ENCODE data around the gene RIN1. TPM values are rescaled to one million over a fixed set of nuclear protein-coding genes. Genes with fewer than 3 reads are reported as not detected.
"Not testable (repeated sequence)": the region's sequence is repeated elsewhere in the genome, so short reads cannot be mapped to it uniquely, and the experiment has no call there.

RIN1 gene
- polyA plus RNA-seq, 4 donors = 5.8 to 9.6 (median 7.2) TPM

GRCh38 chr11:66326261-66327111 is 9.7 kb downstream of the RIN1 start:
- WGBS, 3 donors = 43 to 64% (median 55%) methylated on average over 18 to 21 of the region's 21 CpGs
- FAIRE-seq = no peak
- H3K4me3 ChIP-seq (ENCODE audit: low read depth in 1 of 3, low read length in 3 of 3) = no peak overlapping the region
- DNase-seq = peak in 1 of 2 donors; percentile 29
- H3K36me3 ChIP-seq (ENCODE audit: control insufficient read depth in 3 of 3, insufficient read depth in 2 of 3, low read depth in 1 of 3, low read length in 3 of 3) = peaks cover 0 to 3% (median 0%) of the 10 kb centered on the region in 3 donors
- H3K9me3 ChIP-seq (ENCODE audit: control insufficient read depth in 2 of 2, insufficient read depth in 1 of 2, low read depth in 1 of 2, low read length in 1 of 2) = no peaks in the 10 kb centered on the region
- no peaks in the 10 kb centered on the region for H3K27me3 ChIP-seq (ENCODE audit: control insufficient read depth in 3 of 3, insufficient read depth in 3 of 3, low read length in 3 of 3)
- H3K27ac ChIP-seq (ENCODE audit: low read depth in 1 of 3, low read length in 2 of 3) = peak overlapping the region; percentile 5 to 71 (median 38)
- peaks cover 0 to 15% (median 0%) of the 10 kb centered on the region in 3 donors for H3K4me1 ChIP-seq (ENCODE audit: control insufficient read depth in 3 of 3, insufficient read depth in 2 of 3, low read depth in 1 of 3, low read length in 2 of 3)

GRCh38 chr11:66325263-66325671 is 11.0 kb downstream of the RIN1 start:
- Histone ChIP-seq H3K9me3 (ENCODE audit: control insufficient read depth in 2 of 2, insufficient read depth in 1 of 2, low read depth in 1 of 2, low read length in 1 of 2) (no peaks in the 10 kb centered on the region), H3K27me3 (ENCODE audit: control insufficient read depth in 3 of 3, insufficient read depth in 3 of 3, low read length in 3 of 3) (no peaks in the 10 kb centered on the region), H3K36me3 (ENCODE audit: control insufficient read depth in 3 of 3, insufficient read depth in 2 of 3, low read depth in 1 of 3, low read length in 3 of 3) (no peaks in the 10 kb centered on the region), H3K4me3 (ENCODE audit: low read depth in 1 of 3, low read length in 3 of 3) (no peak overlapping the region), H3K27ac (ENCODE audit: low read depth in 1 of 3, low read length in 2 of 3) (peak overlapping the region in 1 of 3 donors; percentile 36), H3K4me1 (ENCODE audit: control insufficient read depth in 3 of 3, insufficient read depth in 2 of 3, low read depth in 1 of 3, low read length in 2 of 3) (peaks cover 0 to 15% (median 0%) of the 10 kb centered on the region in 3 donors)
- no peak for FAIRE-seq
- DNase-seq = no peak
- WGBS, 3 donors = 78 to 84% (median 82%) methylated on average over 8 of the region's 8 CpGs

DNA sequence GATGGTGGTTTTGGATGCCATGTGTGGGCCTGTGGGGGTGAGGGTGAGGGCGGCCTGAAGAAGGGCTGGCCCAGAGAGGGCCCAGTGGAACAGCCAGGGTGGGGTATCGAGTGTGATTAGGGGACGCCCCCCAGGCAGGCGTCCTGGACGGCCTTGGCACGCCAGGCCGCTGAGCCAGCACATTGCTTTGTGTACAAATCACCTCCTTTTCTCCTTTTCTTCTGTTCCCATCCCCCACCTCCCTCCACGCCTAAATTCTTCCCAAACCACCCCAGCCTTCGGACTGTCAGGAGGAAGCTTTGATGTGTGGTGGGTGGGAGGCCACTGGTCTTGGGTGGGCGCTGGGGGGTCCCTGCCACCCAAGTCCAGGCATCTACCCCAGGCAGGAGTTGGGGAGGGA is 11.6 kb downstream of the RIN1 start:
- FAIRE-seq = no peak
- H3K4me3 ChIP-seq (ENCODE audit: low read depth in 1 of 3, low read length in 3 of 3) = no peak overlapping the region
- H3K36me3 ChIP-seq (ENCODE audit: control insufficient read depth in 3 of 3, insufficient read depth in 2 of 3, low read depth in 1 of 3, low read length in 3 of 3) = no peaks in the 10 kb centered on the region
- H3K4me1 ChIP-seq (ENCODE audit: control insufficient read depth in 3 of 3, insufficient read depth in 2 of 3, low read depth in 1 of 3, low read length in 2 of 3) = peaks cover 0 to 15% (median 0%) of the 10 kb centered on the region in 3 donors
- no peaks in the 10 kb centered on the region for H3K27me3 ChIP-seq (ENCODE audit: control insufficient read depth in 3 of 3, insufficient read depth in 3 of 3, low read length in 3 of 3)
- DNase-seq = no peak
- WGBS, 3 donors = 71 to 81% (median 75%) methylated on average over 9 to 10 of the region's 10 CpGs
- no peak overlapping the region for H3K27ac ChIP-seq (ENCODE audit: low read depth in 1 of 3, low read length in 2 of 3)
- H3K9me3 ChIP-seq (ENCODE audit: control insufficient read depth in 2 of 2, insufficient read depth in 1 of 2, low read depth in 1 of 2, low read length in 1 of 2) = peaks cover 0 to under 1% of the 10 kb centered on the region in 2 donors

- 96 to 100% (median 100%) methylated on average over 1 of the region's 1 CpG for WGBS, 3 donors
- Histone ChIP-seq H3K4me1 (ENCODE audit: control insufficient read depth in 3 of 3, insufficient read depth in 2 of 3, low read depth in 1 of 3, low read length in 2 of 3) (peaks cover 0 to 20% (median 0%) of the 10 kb centered on the region in 3 donors), H3K9me3 (ENCODE audit: control insufficient read depth in 2 of 2, insufficient read depth in 1 of 2, low read depth in 1 of 2, low read length in 1 of 2) (peaks cover 0 to 3% of the 10 kb centered on the region in 2 donors), H3K4me3 (ENCODE audit: low read depth in 1 of 3, low read length in 3 of 3) (no peak overlapping the region), H3K27me3 (ENCODE audit: control insufficient read depth in 3 of 3, insufficient read depth in 3 of 3, low read length in 3 of 3) (no peaks in the 10 kb centered on the region), H3K27ac (ENCODE audit: low read depth in 1 of 3, low read length in 2 of 3) (no peak overlapping the region), H3K36me3 (ENCODE audit: control insufficient read depth in 3 of 3, insufficient read depth in 2 of 3, low read depth in 1 of 3, low read length in 3 of 3) (no peaks in the 10 kb centered on the region)
- FAIRE-seq (no peak), DNase-seq (no peak)
These were observed 12.6 kb downstream of the RIN1 start for GRCh38 chr11:66323684-66324083.

DNA sequence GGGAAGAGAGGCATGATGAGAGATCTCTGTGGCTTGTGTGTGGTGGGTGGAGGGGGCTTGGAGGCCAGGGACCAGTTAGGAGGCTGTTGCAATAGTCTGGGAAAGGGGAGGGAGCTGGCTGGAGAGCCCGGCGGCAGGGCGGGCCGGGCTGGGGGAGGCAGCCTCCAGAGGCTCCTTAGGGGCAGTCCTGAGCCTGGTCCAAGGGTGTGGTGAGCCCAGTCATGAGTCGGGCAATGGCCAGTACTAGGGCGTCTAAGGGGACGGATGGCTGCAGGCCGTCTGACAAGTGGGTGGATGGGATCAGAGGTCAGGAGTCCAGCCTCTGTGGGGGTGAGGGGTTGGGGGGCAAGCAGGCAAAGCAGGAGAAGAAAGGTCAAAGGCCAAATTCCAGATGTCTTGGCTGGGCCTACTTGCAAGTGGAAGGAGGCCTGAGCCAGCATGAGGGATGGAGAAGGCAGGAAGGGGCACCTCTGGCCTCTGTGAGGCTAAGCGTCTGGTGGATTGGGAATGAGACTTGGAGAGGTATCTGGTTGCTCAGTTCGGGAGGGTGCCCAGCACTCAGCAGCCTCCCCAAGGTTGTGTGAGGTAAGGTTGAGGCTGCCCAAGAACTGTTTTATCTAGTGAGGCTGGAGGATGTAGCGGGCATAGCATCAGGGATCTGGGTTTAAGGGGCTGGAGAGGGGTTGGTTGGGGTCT is 13.4 kb downstream of the RIN1 start:
- 77 to 82% (median 82%) methylated on average over 7 to 11 of the region's 11 CpGs for WGBS, 3 donors
- Histone ChIP-seq H3K27me3 (ENCODE audit: control insufficient read depth in 3 of 3, insufficient read depth in 3 of 3, low read length in 3 of 3) (no peaks in the 10 kb centered on the region), H3K27ac (ENCODE audit: low read depth in 1 of 3, low read length in 2 of 3) (no peak overlapping the region), H3K36me3 (ENCODE audit: control insufficient read depth in 3 of 3, insufficient read depth in 2 of 3, low read depth in 1 of 3, low read length in 3 of 3) (no peaks in the 10 kb centered on the region), H3K4me3 (ENCODE audit: low read depth in 1 of 3, low read length in 3 of 3) (no peak overlapping the region), H3K4me1 (ENCODE audit: control insufficient read depth in 3 of 3, insufficient read depth in 2 of 3, low read depth in 1 of 3, low read length in 2 of 3) (peaks cover 0 to 24% (median 0%) of the 10 kb centered on the region in 3 donors), H3K9me3 (ENCODE audit: control insufficient read depth in 2 of 2, insufficient read depth in 1 of 2, low read depth in 1 of 2, low read length in 1 of 2) (peaks cover 0 to 3% of the 10 kb centered on the region in 2 donors)
- no peak for DNase-seq
- FAIRE-seq = no peak

GRCh38 chr11:66321606-66322005 is 14.6 kb downstream of the RIN1 start:
- FAIRE-seq (no peak), DNase-seq (no peak)

GRCh38 chr11:66320748-66321147 is 15.5 kb downstream of the RIN1 start:
- WGBS, 3 donors = 85 to 89% (median 89%) methylated on average over 6 of the region's 6 CpGs
- not testable (repeated sequence) for FAIRE-seq; H3K27ac ChIP-seq (ENCODE audit: low read depth in 1 of 3, low read length in 2 of 3)

More at GRCh38 chr11:66321606-66322005, 14.6 kb downstream of the RIN1 start:
- 89 to 95% (median 90%) methylated on average over 4 of the region's 4 CpGs for WGBS, 3 donors
- Histone ChIP-seq H3K9me3 (ENCODE audit: control insufficient read depth in 2 of 2, insufficient read depth in 1 of 2, low read depth in 1 of 2, low read length in 1 of 2) (peaks cover 0 to 3% of the 10 kb centered on the region in 2 donors), H3K27ac (ENCODE audit: low read depth in 1 of 3, low read length in 2 of 3) (no peak overlapping the region), H3K4me1 (ENCODE audit: control insufficient read depth in 3 of 3, insufficient read depth in 2 of 3, low read depth in 1 of 3, low read length in 2 of 3) (peaks cover 0 to 23% (median 3%) of the 10 kb centered on the region in 3 donors), H3K4me3 (ENCODE audit: low read depth in 1 of 3, low read length in 3 of 3) (no peak overlapping the region), H3K36me3 (ENCODE audit: control insufficient read depth in 3 of 3, insufficient read depth in 2 of 3, low read depth in 1 of 3, low read length in 3 of 3) (no peaks in the 10 kb centered on the region), H3K27me3 (ENCODE audit: control insufficient read depth in 3 of 3, insufficient read depth in 3 of 3, low read length in 3 of 3) (no peaks in the 10 kb centered on the region)

GRCh38 chr11:66320289-66320688 is 15.9 kb downstream of the RIN1 start:
- H3K27me3 ChIP-seq (ENCODE audit: control insufficient read depth in 3 of 3, insufficient read depth in 3 of 3, low read length in 3 of 3); H3K27ac ChIP-seq (ENCODE audit: low read depth in 1 of 3, low read length in 2 of 3); H3K9me3 ChIP-seq (ENCODE audit: control insufficient read depth in 2 of 2, insufficient read depth in 1 of 2, low read depth in 1 of 2, low read length in 1 of 2); H3K4me3 ChIP-seq (ENCODE audit: low read depth in 1 of 3, low read length in 3 of 3); FAIRE-seq; H3K36me3 ChIP-seq (ENCODE audit: control insufficient read depth in 3 of 3, insufficient read depth in 2 of 3, low read depth in 1 of 3, low read length in 3 of 3); DNase-seq: not testable (repeated sequence)
- peaks cover 0 to 20% (median 3%) of the 10 kb centered on the region in 3 donors for H3K4me1 ChIP-seq (ENCODE audit: control insufficient read depth in 3 of 3, insufficient read depth in 2 of 3, low read depth in 1 of 3, low read length in 2 of 3)
- WGBS, 3 donors = 69 to 96% (median 95%) methylated on average over 1 to 2 of the region's 2 CpGs

More at GRCh38 chr11:66320748-66321147, 15.5 kb downstream of the RIN1 start:
- DNase-seq; H3K36me3 ChIP-seq (ENCODE audit: control insufficient read depth in 3 of 3, insufficient read depth in 2 of 3, low read depth in 1 of 3, low read length in 3 of 3); H3K9me3 ChIP-seq (ENCODE audit: control insufficient read depth in 2 of 2, insufficient read depth in 1 of 2, low read depth in 1 of 2, low read length in 1 of 2); H3K4me3 ChIP-seq (ENCODE audit: low read depth in 1 of 3, low read length in 3 of 3); H3K27me3 ChIP-seq (ENCODE audit: control insufficient read depth in 3 of 3, insufficient read depth in 3 of 3, low read length in 3 of 3): not testable (repeated sequence)
- H3K4me1 ChIP-seq (ENCODE audit: control insufficient read depth in 3 of 3, insufficient read depth in 2 of 3, low read depth in 1 of 3, low read length in 2 of 3) = peaks cover 0 to 20% (median 3%) of the 10 kb centered on the region in 3 donors

Measured in small intestine (tissue), 7 donors.